Stimulated activated CD8-positive, alpha-beta memory T cell treated with anti-CD3 and anti-CD28 coated beads, Interleukin-2, amount 100 ng/mL, for 48 hours (primary cell): ENCODE measurements around the gene SELENOT.
"Not testable (repeated sequence)": the region's sequence is repeated elsewhere in the genome, so short reads cannot be mapped to it uniquely, and the experiment has no call there.

ENCODE experiments used
- DNase-seq, 2 donors: peaks; one replicate each; pipeline ENCODE4 v3.0.0-alpha.2; 2020; ENCODE audit warnings: low read depth in 2 of 2

SELENOT gene

GRCh38 chr3:150603153-150603979 is at the start of gene SELENOT:
Gene SELENOT (plus strand): TSS chr3:150603321. CDS start chr3:150603363, 42 bp downstream.
- peak; percentile 88 for DNase-seq

GRCh38 chr3:150555859-150556436 is 47.2 kb upstream of the SELENOT start:
- DNase-seq, result no peak

GRCh38 chr3:150556792-150557191 is 46.3 kb upstream of the SELENOT start:
- no peak for DNase-seq

- no peak for DNase-seq
Observed at GRCh38 chr3:150557725-150558124, 45.4 kb upstream of the SELENOT start.

- DNase-seq, result no peak
Observed at GRCh38 chr3:150564243-150564642, 38.9 kb upstream of the SELENOT start.

GRCh38 chr3:150567328-150567727 is 35.8 kb upstream of the SELENOT start:
- DNase-seq, result no peak

- DNase-seq, result no peak
Observed at GRCh38 chr3:150577855-150578254, 25.3 kb upstream of the SELENOT start.

- no peak for DNase-seq
Observed at GRCh38 chr3:150581174-150581573, 21.9 kb upstream of the SELENOT start.

GRCh38 chr3:150582620-150583019 is 20.5 kb upstream of the SELENOT start:
- no peak for DNase-seq

GRCh38 chr3:150583028-150583427 is 20.1 kb upstream of the SELENOT start:
- DNase-seq, result no peak

GRCh38 chr3:150588027-150588830 is 14.9 kb upstream of the SELENOT start:
- DNase-seq, result no peak

- DNase-seq, result no peak
Observed at GRCh38 chr3:150589759-150590158, 13.4 kb upstream of the SELENOT start.

GRCh38 chr3:150594150-150594549 is 9.0 kb upstream of the SELENOT start:
- no peak for DNase-seq

- no peak for DNase-seq
Observed at GRCh38 chr3:150597646-150598045, 5.5 kb upstream of the SELENOT start.

GRCh38 chr3:150599611-150600297 is 3.4 kb upstream of the SELENOT start:
- DNase-seq, result no peak

- not testable (repeated sequence) for DNase-seq
Observed at GRCh38 chr3:150600647-150601530, 2.2 kb upstream of the SELENOT start.

- no peak for DNase-seq
Observed at GRCh38 chr3:150602426-150603152, 532 bp upstream of the SELENOT start.

GRCh38 chr3:150603980-150604319 is 829 bp downstream of the SELENOT start:
- DNase-seq, result no peak

GRCh38 chr3:150605998-150606641 is 3.0 kb downstream of the SELENOT start:
- no peak for DNase-seq
